Measurements from ENCODE around the gene NECAP2.

The NECAP2 gene

GRCh38 chr1:16462773-16463330 lies 22.3 kb downstream of the NECAP2 start:
- Histone ChIP-seq H4K20me1 (ENCODE audit: low read depth, low read length) (no peaks in the 10 kb centered on the region), H3K9ac (ENCODE audit: low read length) (no peak overlapping the region), H3K27me3 (ENCODE audit: low read length) (no peaks in the 10 kb centered on the region), H2AFZ (ENCODE audit: low read depth, low read length, severe bottlenecking) (no peak overlapping the region), H3K36me3 (ENCODE audit: low read length) (no peaks in the 10 kb centered on the region), H3K79me2 (ENCODE audit: insufficient read depth, low read length) (no peaks in the 10 kb centered on the region), H3K4me2 (ENCODE audit: low read depth, low read length, poor library complexity, severe bottlenecking) (no peak overlapping the region), H3F3A (ENCODE audit: insufficient read depth) (no peaks in the 10 kb centered on the region), H3K9me3 (ENCODE audit: insufficient read depth, low read length) (no peaks in the 10 kb centered on the region), H3K27ac (ENCODE audit: low read depth, low read length) (no peak overlapping the region), H3K4me3 (ENCODE audit: insufficient read depth, low read length, poor library complexity, severe bottlenecking) (no peak overlapping the region), H3K9me2 (replicated peaks; ENCODE audit: insufficient read depth, low read length) (no peaks in the 10 kb centered on the region)
- TF ChIP-seq CTCF (IDR thresholded peaks at IDR 0.05; ENCODE audit: insufficient read depth, low read length, poor library complexity, severe bottlenecking) (no peak), EZH2phosphoT487 (conservative IDR thresholded peaks at IDR 0.05; ENCODE audit: low read length) (no peak)

GRCh38 chr1:16464917-16465625 lies 24.5 kb downstream of the NECAP2 start:
- no peaks in the 10 kb centered on the region for H3K79me2 ChIP-seq (ENCODE audit: insufficient read depth, low read length)
- H3K4me2 ChIP-seq (ENCODE audit: low read depth, low read length, poor library complexity, severe bottlenecking), result no peak overlapping the region
- H3K9me3 ChIP-seq (ENCODE audit: insufficient read depth, low read length), result no peaks in the 10 kb centered on the region
- H3K9ac ChIP-seq (ENCODE audit: low read length), result no peak overlapping the region
- no peak overlapping the region for H3K27ac ChIP-seq (ENCODE audit: low read depth, low read length)
- no peaks in the 10 kb centered on the region for H4K20me1 ChIP-seq (ENCODE audit: low read depth, low read length)
- no peak overlapping the region for H3K4me3 ChIP-seq (ENCODE audit: insufficient read depth, low read length, poor library complexity, severe bottlenecking)
- no peaks in the 10 kb centered on the region for H3K9me2 ChIP-seq (replicated peaks; ENCODE audit: insufficient read depth, low read length)
- H3F3A ChIP-seq (ENCODE audit: insufficient read depth), result no peaks in the 10 kb centered on the region
- H2AFZ ChIP-seq (ENCODE audit: low read depth, low read length, severe bottlenecking), result no peak overlapping the region
- no peaks in the 10 kb centered on the region for H3K36me3 ChIP-seq (ENCODE audit: low read length)
- no peak for TF ChIP-seq CTCF (IDR thresholded peaks at IDR 0.05; ENCODE audit: insufficient read depth, low read length, poor library complexity, severe bottlenecking)
- TF ChIP-seq EZH2phosphoT487 (conservative IDR thresholded peaks at IDR 0.05; ENCODE audit: low read length), result no peak
- no peaks in the 10 kb centered on the region for H3K27me3 ChIP-seq (ENCODE audit: low read length)

- no peaks in the 10 kb centered on the region for H3K9me2 ChIP-seq (replicated peaks; ENCODE audit: insufficient read depth, low read length)
- no peaks in the 10 kb centered on the region for H3F3A ChIP-seq (ENCODE audit: insufficient read depth)
- no peaks in the 10 kb centered on the region for H4K20me1 ChIP-seq (ENCODE audit: low read depth, low read length)
- no peak overlapping the region for H3K9ac ChIP-seq (ENCODE audit: low read length)
- H2AFZ ChIP-seq (ENCODE audit: low read depth, low read length, severe bottlenecking), result no peak overlapping the region
- H3K9me3 ChIP-seq (ENCODE audit: insufficient read depth, low read length), result no peaks in the 10 kb centered on the region
- no peaks in the 10 kb centered on the region for H3K79me2 ChIP-seq (ENCODE audit: insufficient read depth, low read length)
- no peaks in the 10 kb centered on the region for H3K36me3 ChIP-seq (ENCODE audit: low read length)
- no peaks in the 10 kb centered on the region for H3K27me3 ChIP-seq (ENCODE audit: low read length)
- H3K4me3 ChIP-seq (ENCODE audit: insufficient read depth, low read length, poor library complexity, severe bottlenecking), result no peak overlapping the region
- no peak overlapping the region for H3K4me2 ChIP-seq (ENCODE audit: low read depth, low read length, poor library complexity, severe bottlenecking)
- no peak overlapping the region for H3K27ac ChIP-seq (ENCODE audit: low read depth, low read length)
- TF ChIP-seq CTCF (IDR thresholded peaks at IDR 0.05; ENCODE audit: insufficient read depth, low read length, poor library complexity, severe bottlenecking), result no peak
- TF ChIP-seq EZH2phosphoT487 (conservative IDR thresholded peaks at IDR 0.05; ENCODE audit: low read length), result no peak
Measured at GRCh38 chr1:16468558-16468957, 28.0 kb downstream of the NECAP2 start.

Measured in SU-DHL-6 (cell line).